SU-DHL-6 (cell line): Measurements from ENCODE around the gene SH3BP5L.
A peak's percentile ranks its signal among the peaks of the same experiment; 100 is the strongest.
"Not testable (repeated sequence)": the region's sequence is repeated elsewhere in the genome, so short reads cannot be mapped to it uniquely, and the experiment has no call there.

Experiments
- H2AFZ ChIP-seq: fragments of 200-600 bp; sonication (generic); 2 replicates; pipeline ENCODE4 v1.6.1; 2014; ENCODE audit warnings: low read depth, mild to moderate bottlenecking, moderate library complexity, mixed read lengths, antibody characterized with exemption, low read length; ENCODE audit not compliant: severe bottlenecking
- H3F3A ChIP-seq: fragments of 200-600 bp; shearing (Covaris generic); 2 replicates; pipeline ENCODE4 v1.6.0; 2016; ENCODE audit warnings: antibody characterized with exemption, mild to moderate bottlenecking; ENCODE audit not compliant: insufficient read depth
- H3K27ac ChIP-seq: fragments of 200-600 bp; sonication (generic); 2 replicates; pipeline ENCODE4 v1.5.1; 2016; ENCODE audit warnings: low read depth, mild to moderate bottlenecking, low read length, moderate library complexity, mixed read lengths
- H3K27me3 ChIP-seq: fragments of 200-600 bp; sonication (generic), shearing (Covaris generic); 2 replicates; pipeline ENCODE4 v1.6.0; 2014; ENCODE audit warnings: mild to moderate bottlenecking, low read length
- H3K36me3 ChIP-seq: fragments of 200-600 bp; sonication (generic); 2 replicates; pipeline ENCODE4 v1.6.1; 2014; ENCODE audit warnings: mild to moderate bottlenecking, low read length, mixed read lengths
- H3K4me2 ChIP-seq: fragments of 300-600, 200-600 bp; shearing (Covaris generic), sonication (generic); 2 replicates; pipeline ENCODE4 v1.6.0; 2014; ENCODE audit warnings: low read length, low read depth, mild to moderate bottlenecking; ENCODE audit not compliant: poor library complexity, severe bottlenecking
- H3K4me3 ChIP-seq: fragments of 200-600 bp; sonication (generic); 2 replicates; pipeline ENCODE4 v1.5.1; 2014; ENCODE audit warnings: antibody characterized with exemption, low read length, mild to moderate bottlenecking, mixed read lengths; ENCODE audit not compliant: insufficient read depth, poor library complexity, severe bottlenecking
- H3K79me2 ChIP-seq: fragments of 200-600 bp; sonication (generic); 2 replicates; pipeline ENCODE4 v1.6.1; 2014; ENCODE audit warnings: mild to moderate bottlenecking, low read length, moderate library complexity; ENCODE audit not compliant: insufficient read depth
- H3K9ac ChIP-seq: fragments of 200-600 bp; sonication (generic); 2 replicates; pipeline ENCODE4 v1.7.0; 2014; ENCODE audit warnings: mild to moderate bottlenecking, low read length
- H3K9me2 ChIP-seq: fragments of 200-600 bp; sonication (generic); replicated peaks from 2 replicates; pipeline ENCODE4 v1.6.1; 2014; ENCODE audit warnings: low read length; ENCODE audit not compliant: insufficient read depth
- H3K9me3 ChIP-seq: fragments of 200-600 bp; sonication (generic); 2 replicates; pipeline ENCODE4 v1.6.1; 2014; ENCODE audit warnings: low read length, mixed read lengths; ENCODE audit not compliant: insufficient read depth
- H4K20me1 ChIP-seq: fragments of 200-600 bp; sonication (generic); 2 replicates; pipeline ENCODE4 v1.6.1; 2014; ENCODE audit warnings: low read depth, mild to moderate bottlenecking, antibody characterized with exemption, low read length, moderate library complexity, mixed read lengths
- CTCF ChIP-seq: fragments of 200-600 bp; sonication (generic); IDR thresholded peaks from one replicate; pipeline ENCODE4 v1.5.1; 2017; ENCODE audit warnings: antibody characterized with exemption, mild to moderate bottlenecking, low read length, moderate library complexity; ENCODE audit not compliant: insufficient read depth, poor library complexity, severe bottlenecking
- EZH2phosphoT487 ChIP-seq: fragments of 200-600 bp; sonication (generic), shearing (Covaris generic); conservative IDR thresholded peaks from 2 replicates; pipeline ENCODE4 v1.6.1; 2018; ENCODE audit warnings: mild to moderate bottlenecking, antibody characterized with exemption, low read length, moderate library complexity, mixed read lengths

Gene SH3BP5L

DNA sequence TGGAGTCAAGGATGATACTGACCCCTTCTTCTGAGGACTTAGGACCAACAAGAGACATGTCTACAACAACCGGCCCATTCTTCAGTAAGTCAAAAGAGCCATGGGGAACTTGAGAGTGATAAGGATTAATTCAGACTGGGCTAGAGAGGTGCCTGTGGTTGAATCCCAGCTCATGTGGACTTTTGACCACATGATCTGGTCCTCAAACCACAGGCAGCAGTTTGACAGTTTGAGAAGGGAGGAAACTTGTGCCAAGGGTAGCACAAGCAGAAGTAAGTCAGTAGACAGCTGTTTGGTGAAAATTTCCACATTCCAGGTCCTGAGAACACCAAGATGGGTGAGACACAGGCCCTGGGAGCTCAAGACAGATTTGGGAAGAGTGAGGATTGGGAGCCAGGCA lies 19.8 kb downstream of the SH3BP5L start:
- Histone ChIP-seq H3K36me3 (no peaks in the 10 kb centered on the region), H3K4me3 (no peak overlapping the region), H2AFZ (no peak overlapping the region), H4K20me1 (no peaks in the 10 kb centered on the region), H3K9me2 (no peaks in the 10 kb centered on the region), H3K27ac (no peak overlapping the region), H3K79me2 (no peaks in the 10 kb centered on the region), H3K9me3 (no peaks in the 10 kb centered on the region), H3F3A (no peaks in the 10 kb centered on the region), H3K9ac (no peak overlapping the region), H3K4me2 (no peak overlapping the region), H3K27me3 (no peaks in the 10 kb centered on the region)
- no peak for TF ChIP-seq EZH2phosphoT487
- TF ChIP-seq CTCF: no peak

DNA sequence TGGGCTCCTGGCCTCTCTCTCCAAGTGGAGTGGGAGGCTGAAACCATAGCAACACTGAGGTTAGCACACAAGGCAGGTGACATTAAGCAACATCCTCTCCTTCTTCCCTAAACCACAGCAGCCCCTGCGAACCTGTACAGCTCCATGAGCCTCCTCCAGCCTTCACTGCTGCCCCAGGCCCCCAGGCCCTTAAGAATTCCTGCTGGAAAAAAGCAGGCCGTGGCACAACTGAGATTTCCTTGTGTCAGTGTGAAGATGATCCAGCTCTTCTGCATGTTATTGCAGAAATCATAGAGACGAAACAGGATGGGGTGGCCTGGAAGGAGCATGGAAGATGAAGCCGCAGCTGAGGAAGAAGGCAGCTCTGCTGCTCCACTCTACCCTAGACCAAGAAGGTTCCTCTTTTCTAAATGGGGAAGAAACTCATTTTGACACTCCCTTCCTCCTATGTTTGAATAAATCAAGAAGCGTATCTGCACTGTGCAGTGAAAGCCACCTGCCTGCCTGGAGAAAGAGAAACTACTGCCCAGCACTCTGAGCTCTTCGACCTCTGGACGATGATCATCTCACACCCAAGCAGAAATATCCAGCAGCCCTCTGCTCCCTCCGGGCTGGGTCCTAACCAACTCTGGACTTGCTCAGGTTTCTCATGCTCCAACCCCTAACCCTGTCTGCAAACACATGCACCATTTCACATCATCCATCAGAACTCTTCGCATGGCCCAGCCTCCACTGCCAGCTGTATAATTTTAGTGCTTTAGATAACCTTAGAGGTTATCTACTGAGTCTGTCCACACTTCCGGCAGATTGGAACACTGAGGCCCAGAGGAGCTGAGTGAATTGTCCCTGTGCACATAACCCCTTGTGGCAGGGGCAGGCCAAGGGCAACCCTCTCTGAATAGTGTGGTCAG lies 20.7 kb downstream of the SH3BP5L start:
- Histone ChIP-seq H3K4me2 (peak overlapping the region; percentile 32), H3K27ac (no peak overlapping the region), H2AFZ (no peak overlapping the region), H4K20me1 (no peaks in the 10 kb centered on the region), H3K9me3 (no peaks in the 10 kb centered on the region), H3K36me3 (no peaks in the 10 kb centered on the region), H3K9ac (no peak overlapping the region), H3K9me2 (no peaks in the 10 kb centered on the region), H3F3A (no peaks in the 10 kb centered on the region), H3K79me2 (no peaks in the 10 kb centered on the region), H3K27me3 (no peaks in the 10 kb centered on the region), H3K4me3 (no peak overlapping the region)
- TF ChIP-seq EZH2phosphoT487 (no peak), CTCF (no peak)

DNA sequence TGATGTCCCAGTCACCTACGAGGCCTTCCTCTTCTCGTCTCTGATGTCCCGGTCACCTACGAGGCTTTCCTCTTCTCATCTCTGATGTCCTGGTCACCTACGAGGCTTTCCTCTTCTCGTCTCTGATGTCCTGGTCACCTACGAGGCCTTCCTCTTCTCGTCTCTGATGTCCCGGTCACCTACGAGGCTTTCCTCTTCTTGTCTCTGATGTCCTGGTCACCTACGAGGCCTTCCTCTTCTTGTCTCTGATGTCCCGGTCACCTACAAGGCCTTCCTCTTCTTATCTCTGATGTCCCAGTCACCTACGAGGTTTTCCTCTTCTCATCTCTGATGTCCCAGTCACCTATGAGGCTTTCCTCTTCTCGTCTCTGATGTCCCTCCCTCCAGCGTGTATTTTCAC lies 22.2 kb downstream of the SH3BP5L start:
- H2AFZ ChIP-seq, H3K27me3 ChIP-seq, H4K20me1 ChIP-seq, H3K9me2 ChIP-seq, H3K27ac ChIP-seq, H3K4me3 ChIP-seq, H3K9me3 ChIP-seq, H3K36me3 ChIP-seq, H3K4me2 ChIP-seq, H3K9ac ChIP-seq, H3K79me2 ChIP-seq, H3F3A ChIP-seq: not testable (repeated sequence)

DNA sequence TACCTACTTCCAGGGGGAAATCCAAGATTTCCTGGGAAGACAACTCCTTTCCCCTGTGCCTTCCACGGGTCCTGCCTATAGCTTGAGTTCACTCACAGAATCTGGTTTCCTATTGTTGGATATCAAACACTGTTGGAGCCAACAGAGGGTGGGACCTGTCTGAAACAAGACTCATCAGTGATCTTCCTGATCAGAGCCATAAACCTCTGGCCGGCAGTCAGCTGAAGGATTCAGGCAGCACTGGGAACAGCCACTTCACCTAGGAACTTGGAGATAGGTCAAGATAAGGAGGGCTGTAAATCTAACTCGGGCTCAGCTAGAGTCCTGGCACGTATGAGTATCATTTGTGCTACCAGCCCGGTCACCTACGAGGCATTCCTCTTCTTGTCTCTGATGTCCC lies 23.3 kb downstream of the SH3BP5L start:
- H3K4me3 ChIP-seq: no peak overlapping the region
- H3K9me3 ChIP-seq: no peaks in the 10 kb centered on the region
- no peak for TF ChIP-seq EZH2phosphoT487
- no peak for TF ChIP-seq CTCF

More for the DNA sequence above, 23.3 kb downstream of the SH3BP5L start:
- Histone ChIP-seq H3K27ac (no peak overlapping the region), H3K27me3 (no peaks in the 10 kb centered on the region), H2AFZ (no peak overlapping the region), H3K79me2 (no peaks in the 10 kb centered on the region), H3K9me2 (no peaks in the 10 kb centered on the region), H3F3A (no peaks in the 10 kb centered on the region), H3K4me2 (no peak overlapping the region), H3K36me3 (no peaks in the 10 kb centered on the region), H4K20me1 (no peaks in the 10 kb centered on the region), H3K9ac (no peak overlapping the region)
